GM12874 (cell line): ENCODE measurements around the gene NID2.

Experiments used
- CTCF ChIP-seq: IDR thresholded peaks from 2 replicates; pipeline ENCODE4 v1.5.1; 2011; ENCODE audit warnings: low read depth, mild to moderate bottlenecking, control low read depth, low read length, moderate library complexity; ENCODE audit not compliant: insufficient read depth

The NID2 gene

DNA sequence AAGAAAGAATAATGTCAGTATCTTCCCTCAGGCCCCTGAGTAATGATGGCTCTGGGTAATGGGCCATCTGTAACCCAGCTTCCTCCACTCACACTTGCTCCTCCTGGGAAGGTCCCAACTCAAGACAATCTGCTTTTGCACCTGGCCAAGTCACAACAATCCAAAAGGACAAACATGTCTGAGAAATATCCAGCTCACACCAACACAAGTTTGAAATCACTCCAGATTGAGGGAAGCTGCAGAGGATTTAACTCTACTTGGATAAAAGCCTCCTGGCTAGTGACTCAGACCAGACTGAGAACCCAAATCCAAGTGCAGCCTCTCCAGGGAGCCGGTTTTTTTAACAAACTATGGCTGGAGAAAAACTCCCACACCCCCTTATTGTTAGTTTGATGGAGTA lies 45.3 kb downstream of the NID2 start:
- TF ChIP-seq CTCF = no peak

- TF ChIP-seq CTCF = no peak
Observed at GRCh38 chr14:52021957-52022600, 46.8 kb downstream of the NID2 start.

- no peak for TF ChIP-seq CTCF
Observed at GRCh38 chr14:52020866-52021717, 47.8 kb downstream of the NID2 start.

GRCh38 chr14:52020161-52020714 lies 48.6 kb downstream of the NID2 start:
- TF ChIP-seq CTCF = no peak

- TF ChIP-seq CTCF = no peak
Observed at GRCh38 chr14:52018970-52019369, 49.9 kb downstream of the NID2 start.

GRCh38 chr14:52018252-52018651 lies 50.6 kb downstream of the NID2 start:
- TF ChIP-seq CTCF = no peak

DNA sequence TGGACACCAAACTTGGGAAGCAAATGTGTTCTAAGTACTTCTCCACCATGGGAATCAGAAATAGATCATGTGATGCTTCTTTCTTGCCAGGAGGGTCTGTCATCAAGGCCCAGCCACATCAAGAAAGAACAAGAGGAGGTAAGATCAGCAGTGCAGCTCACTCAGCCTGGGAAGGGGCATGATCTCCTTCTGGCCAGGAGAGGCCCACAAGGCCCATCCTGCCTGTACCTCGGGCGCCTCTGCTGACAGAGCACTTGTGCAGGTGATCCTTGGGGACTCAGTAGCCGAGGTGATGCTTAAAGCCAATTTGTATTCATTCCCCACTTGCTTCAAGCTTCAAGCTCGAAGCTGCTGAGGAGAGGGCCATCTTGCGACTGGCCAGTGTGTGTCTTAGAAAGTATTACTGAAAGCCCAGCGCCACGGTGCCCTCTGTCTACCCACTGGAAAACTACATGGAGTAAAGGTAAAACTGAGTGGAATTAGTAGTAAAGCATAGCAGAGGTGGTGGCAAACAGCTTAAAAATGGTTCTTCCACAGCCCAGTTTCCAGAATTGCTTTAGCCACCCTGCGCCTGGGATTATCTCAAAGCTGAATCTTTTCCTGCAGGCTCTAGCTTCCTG lies 53.3 kb downstream of the NID2 start:
- peak; percentile 9; the same call in 1 of the 2 replicates for TF ChIP-seq CTCF
